A549 (cell line): ENCODE results near the gene COMMD9. TPM values are rescaled to one million over a fixed set of nuclear protein-coding genes. Genes with fewer than 3 reads are reported as not detected.

Experiments
- ATAC-seq, 2 experiments: fragments of 200-7000 bp in 1 of 2; fragments of >200 bp in 1 of 2; cut with Nextera tagmentation in 1 of 2; cut with Tn5 transposase in 1 of 2; 3 replicates each; pipeline versions ENCODE4 v1.8.0 to v1.9.1; 2018 to 2020; ENCODE audit warnings: mild to moderate bottlenecking in 1 of 2, moderate library complexity in 1 of 2
- CTCF ChIA-PET: fragments of 300-600 bp; sonication (Branson Sonifier 250); formaldehyde crosslinking; extraction: SDS; loops from one replicate; lab custom pipeline; 2021; ENCODE audit warnings: antibody characterized with exemption, inconsistent platforms; lab: Yijun Ruan, JAX
- POLR2A ChIA-PET: fragments of 350-600 bp; formaldehyde crosslinking; extraction: SDS; loops from one replicate; lab custom pipeline; 2021; ENCODE audit warnings: antibody characterized with exemption, inconsistent platforms; lab: Yijun Ruan, JAX
- DNase-seq, 2 experiments: peaks; one replicate each; pipeline versions ENCODE4 v3.0.0 to v3.0.0-alpha.2; 2011 to 2016; ENCODE audit warnings: low read depth in 1 of 2, low spot score in 1 of 2
- FAIRE-seq: peaks from 2 replicates; lab custom pipeline; 2011; peaks lifted over from hg19 to GRCh38; lab: Jason Lieb, UNC
- H3K27ac ChIP-seq, 2 experiments: fragments of >200 bp; sonication (Bioruptor Twin); formaldehyde crosslinking; 3 replicates each; pipeline ENCODE4 v1.5.1; 2016 to 2017
- H3K4me1 ChIP-seq: fragments of >200 bp; sonication (Bioruptor Twin); formaldehyde crosslinking; 3 replicates; pipeline ENCODE4 v1.6.1; 2016
- H3K4me2 ChIP-seq: fragments of >200 bp; sonication (Bioruptor Twin); formaldehyde crosslinking; 3 replicates; pipeline ENCODE4 v1.6.1; 2016
- H3K4me3 ChIP-seq: fragments of >200 bp; sonication (Bioruptor Twin); formaldehyde crosslinking; 3 replicates; pipeline ENCODE4 v1.5.1; 2016
- H3K9me3 ChIP-seq: fragments of >200 bp; sonication (Bioruptor Twin); formaldehyde crosslinking; 3 replicates; pipeline ENCODE4 v1.6.1; 2016
- BHLHE40 ChIP-seq: IDR thresholded peaks from 2 replicates; pipeline ENCODE4 v1.6.1; 2012; ENCODE audit warnings: low read depth, low read length, inconsistent platforms
- CBX8 ChIP-seq: fragments of 200-600 bp; sonication (generic); IDR thresholded peaks from 2 replicates; pipeline ENCODE4 v1.6.1; 2016
- CHD4 ChIP-seq: fragments of 200-600 bp; sonication (generic); IDR thresholded peaks from 2 replicates; pipeline ENCODE4 v1.6.1; 2016; ENCODE audit warnings: antibody characterized with exemption, mild to moderate bottlenecking, borderline replicate concordance
- EHF ChIP-seq: fragments of 250-450 bp; sonication (Bioruptor Pico); IDR thresholded peaks from 2 replicates; pipeline ENCODE4 v1.5.0; 2020; ENCODE audit warnings: mild to moderate bottlenecking
- EHMT2 ChIP-seq: fragments of 200-600 bp; sonication (generic); IDR thresholded peaks from 2 replicates; pipeline ENCODE4 v1.6.1; 2016; ENCODE audit warnings: antibody characterized with exemption, low read depth, mild to moderate bottlenecking, moderate library complexity
- ESRRA ChIP-seq: fragments of 150-350 bp; IDR thresholded peaks from 2 replicates; pipeline ENCODE4 v1.6.1; 2014; ENCODE audit warnings: mild to moderate bottlenecking, low read length, borderline replicate concordance
- FOXS1 ChIP-seq: fragments of 250-450 bp; sonication (Bioruptor Pico); IDR thresholded peaks from 2 replicates; pipeline ENCODE4 v1.5.0; 2020; ENCODE audit warnings: mild to moderate bottlenecking, moderate library complexity
- HOXB5 ChIP-seq: fragments of 250-450 bp; sonication (Bioruptor Pico); IDR thresholded peaks from 2 replicates; pipeline ENCODE4 v1.5.0; 2020; ENCODE audit warnings: mild to moderate bottlenecking, moderate library complexity
- MAFK ChIP-seq: fragments of 450-650 bp; IDR thresholded peaks from 2 replicates; pipeline ENCODE4 v1.6.1; 2014; ENCODE audit not compliant: partially characterized antibody
- MAZ ChIP-seq: fragments of 150-350 bp; IDR thresholded peaks from 2 replicates; pipeline ENCODE4 v1.6.1; 2014; ENCODE audit warnings: antibody characterized with exemption, low read depth, low read length, borderline replicate concordance
- NFE2L2 ChIP-seq: fragments of 150-350 bp; conservative IDR thresholded peaks from 2 replicates; pipeline ENCODE4 v1.6.1; 2014; ENCODE audit warnings: low read length
- NPAS2 ChIP-seq: fragments of 250-450 bp; sonication (Bioruptor Pico); IDR thresholded peaks from 2 replicates; pipeline ENCODE4 v1.8.0; 2022; ENCODE audit warnings: mild to moderate bottlenecking, moderate library complexity, borderline replicate concordance
- PHF8 ChIP-seq: fragments of 200-600 bp; sonication (generic); IDR thresholded peaks from 2 replicates; pipeline ENCODE4 v1.6.1; 2016; ENCODE audit warnings: low read depth, mild to moderate bottlenecking, antibody characterized with exemption, moderate library complexity, borderline replicate concordance
- POLR2AphosphoS2 ChIP-seq: conservative IDR thresholded peaks from 2 replicates; pipeline ENCODE4 v1.6.1; 2012; ENCODE audit warnings: low read length, improper control_type of control experiment, inconsistent platforms
- RAD21 ChIP-seq, 2 experiments: fragments of >200 bp in 1 of 2; sonication (Bioruptor Twin) in 1 of 2; formaldehyde crosslinking in 1 of 2; IDR thresholded peaks in 1 of 2; conservative IDR thresholded peaks in 1 of 2; 2 replicates in 1 of 2; 3 replicates in 1 of 2; pipeline ENCODE4 v1.6.1; 2012 to 2018; ENCODE audit warnings: inconsistent platforms in 1 of 2
- RCOR1 ChIP-seq: fragments of 150-350 bp; IDR thresholded peaks from 2 replicates; pipeline ENCODE4 v1.6.1; 2014; ENCODE audit warnings: antibody characterized with exemption, low read length, low read depth
- RFX5 ChIP-seq: fragments of 450-650 bp; IDR thresholded peaks from 2 replicates; pipeline ENCODE4 v1.7.1; 2014; ENCODE audit warnings: antibody characterized with exemption, mild to moderate bottlenecking, moderate library complexity
- RNF2 ChIP-seq: fragments of 200-600 bp; sonication (generic); IDR thresholded peaks from 2 replicates; pipeline ENCODE4 v1.6.1; 2016; ENCODE audit warnings: low read depth, mild to moderate bottlenecking, antibody characterized with exemption, moderate library complexity, borderline replicate concordance
- TFCP2L1 ChIP-seq: fragments of 250-450 bp; sonication (Bioruptor Pico); IDR thresholded peaks from 2 replicates; pipeline ENCODE4 v1.5.0; 2021; ENCODE audit warnings: mild to moderate bottlenecking
- ZSCAN20 ChIP-seq: fragments of 250-450 bp; sonication (Bioruptor Pico); IDR thresholded peaks from 2 replicates; pipeline ENCODE4 v1.8.0; 2022; ENCODE audit warnings: mild to moderate bottlenecking, moderate library complexity
- WGBS: methylation state at CpG from one replicate; pipeline ENCODE4 v1.1.6; 2017; ENCODE audit errors: missing lambda C conversion rate; 5-methylcytosine and 5-hydroxymethylcytosine counted together
- polyA plus RNA-seq, 4 experiments: library from polyadenylated mRNA; depleted of rRNA in 3 of 4; stranded (reverse); fragments of >200 nt; fragmentation: RNase III in 1 of 4; extraction: RNeasy Plus Mini Kit Qiagen cat#74134 plus additional on column Dnase treatment in 1 of 4; gene quantifications; 2 replicates in 3 of 4; 3 replicates in 1 of 4; pipeline ENCODE4 v1.2.3, GENCODE V29; 2011 to 2017
- TF ChIP-seq, protein P1 (sequence below): IDR thresholded peaks from 2 replicates; pipeline ENCODE4 v1.6.1; 2012
- TF ChIP-seq, protein P2 (sequence below): fragments of >200 bp; sonication (Bioruptor Twin); formaldehyde crosslinking; IDR thresholded peaks from 3 replicates; pipeline ENCODE4 v1.5.1; 2016
- TF ChIP-seq, protein P3 (sequence below): IDR thresholded peaks from 2 replicates; pipeline ENCODE4 v1.6.1; 2012; ENCODE audit warnings: low read depth, borderline replicate concordance

Gene COMMD9
- polyA plus RNA-seq, 2 of the 4 experiments (the other 2 are of a cell fraction), result 36.3 to 37.3 TPM

DNA sequence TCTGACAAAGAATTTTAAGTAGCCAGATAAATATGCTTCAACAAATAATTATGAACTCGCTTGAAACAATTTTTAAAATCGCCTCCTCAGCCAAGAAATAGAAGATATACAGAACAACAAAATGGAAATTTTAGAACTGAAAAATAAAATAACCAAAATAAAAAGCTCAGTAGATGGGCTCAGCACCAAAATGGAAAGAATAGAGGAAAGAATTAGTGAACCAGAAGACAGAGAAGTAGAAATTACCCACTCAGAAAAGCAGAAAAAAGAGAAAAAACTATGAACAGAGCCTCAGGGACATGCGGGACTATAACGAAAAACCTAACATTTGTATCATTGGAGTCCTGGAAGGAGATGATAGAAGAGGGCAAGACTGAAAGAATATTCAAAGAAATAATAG is 7.4 kb downstream of the COMMD9 start:
- TF ChIP-seq EHMT2 (no peak), TFCP2L1 (CRISPR knock-in tag) (no peak), BHLHE40 (no peak), CBX8 (no peak), ESRRA (no peak), HOXB5 (CRISPR knock-in tag) (no peak)
- ChIA-PET POLR2A (no interaction called here), CTCF (interaction anchor here (0.8 to 2.2 kb wide), 9 partner anchors 9 to 460 kb away, joined by 3 to 13 read pairs (median 3); no protein-coding TSS in a partner anchor)
- Histone ChIP-seq H3K4me3 (no peak overlapping the region), H3K9me3 (no peaks in the 10 kb centered on the region), H3K27ac (no peak overlapping the region), H3K4me2 (no peak overlapping the region), H3K4me1 (no peaks in the 10 kb centered on the region)
- WGBS, result 83% methylated on average over 4 of the region's 4 CpGs
- ATAC-seq (no peak), FAIRE-seq (no peak), DNase-seq (no peak)

- WGBS, result 76% methylated on average over 1 of the region's 1 CpG
- Histone ChIP-seq H3K4me1 (no peaks in the 10 kb centered on the region), H3K4me3 (no peak overlapping the region), H3K4me2 (no peak overlapping the region), H3K9me3 (no peaks in the 10 kb centered on the region), H3K27ac (no peak overlapping the region)
- ATAC-seq (no peak), DNase-seq (no peak), FAIRE-seq (no peak)
- TF ChIP-seq, protein P1, sequence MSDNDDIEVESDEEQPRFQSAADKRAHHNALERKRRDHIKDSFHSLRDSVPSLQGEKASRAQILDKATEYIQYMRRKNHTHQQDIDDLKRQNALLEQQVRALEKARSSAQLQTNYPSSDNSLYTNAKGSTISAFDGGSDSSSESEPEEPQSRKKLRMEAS, result no peak
- TF ChIP-seq, protein P2, sequence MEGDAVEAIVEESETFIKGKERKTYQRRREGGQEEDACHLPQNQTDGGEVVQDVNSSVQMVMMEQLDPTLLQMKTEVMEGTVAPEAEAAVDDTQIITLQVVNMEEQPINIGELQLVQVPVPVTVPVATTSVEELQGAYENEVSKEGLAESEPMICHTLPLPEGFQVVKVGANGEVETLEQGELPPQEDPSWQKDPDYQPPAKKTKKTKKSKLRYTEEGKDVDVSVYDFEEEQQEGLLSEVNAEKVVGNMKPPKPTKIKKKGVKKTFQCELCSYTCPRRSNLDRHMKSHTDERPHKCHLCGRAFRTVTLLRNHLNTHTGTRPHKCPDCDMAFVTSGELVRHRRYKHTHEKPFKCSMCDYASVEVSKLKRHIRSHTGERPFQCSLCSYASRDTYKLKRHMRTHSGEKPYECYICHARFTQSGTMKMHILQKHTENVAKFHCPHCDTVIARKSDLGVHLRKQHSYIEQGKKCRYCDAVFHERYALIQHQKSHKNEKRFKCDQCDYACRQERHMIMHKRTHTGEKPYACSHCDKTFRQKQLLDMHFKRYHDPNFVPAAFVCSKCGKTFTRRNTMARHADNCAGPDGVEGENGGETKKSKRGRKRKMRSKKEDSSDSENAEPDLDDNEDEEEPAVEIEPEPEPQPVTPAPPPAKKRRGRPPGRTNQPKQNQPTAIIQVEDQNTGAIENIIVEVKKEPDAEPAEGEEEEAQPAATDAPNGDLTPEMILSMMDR, result no peak
- TF ChIP-seq RNF2 (no peak), POLR2AphosphoS2 (no peak), ZSCAN20 (CRISPR knock-in tag) (no peak), PHF8 (no peak), EHF (CRISPR knock-in tag) (no peak), NFE2L2 (no peak), RAD21 (conservative IDR thresholded peaks at IDR 0.05 in 1 of 2, IDR thresholded peaks at IDR 0.05 in 1 of 2) (no peak), RFX5 (no peak), NPAS2 (CRISPR knock-in tag) (no peak), MAFK (no peak), CHD4 (no peak), FOXS1 (CRISPR knock-in tag) (no peak), RCOR1 (no peak), MAZ (no peak)
- TF ChIP-seq, protein P3, sequence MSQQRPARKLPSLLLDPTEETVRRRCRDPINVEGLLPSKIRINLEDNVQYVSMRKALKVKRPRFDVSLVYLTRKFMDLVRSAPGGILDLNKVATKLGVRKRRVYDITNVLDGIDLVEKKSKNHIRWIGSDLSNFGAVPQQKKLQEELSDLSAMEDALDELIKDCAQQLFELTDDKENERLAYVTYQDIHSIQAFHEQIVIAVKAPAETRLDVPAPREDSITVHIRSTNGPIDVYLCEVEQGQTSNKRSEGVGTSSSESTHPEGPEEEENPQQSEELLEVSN, result no peak
- POLR2A ChIA-PET, result no interaction called here
- CTCF ChIA-PET, result interaction anchor here (1.1 to 2.8 kb wide), 5 partner anchors 8 to 198 kb away, joined by 3 to 21 read pairs (median 8); no protein-coding TSS in a partner anchor
Measured at GRCh38 chr11:36280531-36280930, 8.7 kb downstream of the COMMD9 start.
